Nephron progenitor cell (in vitro differentiated cells): ENCODE data around the gene ARL8B.

ENCODE experiments used
- DNase-seq: peaks from one replicate; pipeline ENCODE4 v3.0.0; 2021
- H3K27ac Mint-ChIP-seq: 2 replicates; pipeline ENCODE4 v1.8.0; 2021; ENCODE audit warnings: mild to moderate bottlenecking, moderate library complexity, mixed read lengths
- H3K27me3 Mint-ChIP-seq: 2 replicates; pipeline ENCODE4 v1.8.0; 2021; ENCODE audit warnings: mild to moderate bottlenecking, low read depth, mixed read lengths; ENCODE audit not compliant: poor library complexity
- H3K36me3 Mint-ChIP-seq: 2 replicates; pipeline ENCODE4 v1.8.0; 2021; ENCODE audit warnings: low read depth, mixed read lengths
- H3K4me1 Mint-ChIP-seq: 2 replicates; pipeline ENCODE4 v1.8.0; 2021; ENCODE audit warnings: mixed read lengths
- H3K4me3 Mint-ChIP-seq: 2 replicates; pipeline ENCODE4 v1.8.0; 2021; ENCODE audit warnings: mild to moderate bottlenecking, moderate library complexity, mixed read lengths
- H3K9me3 Mint-ChIP-seq: 2 replicates; pipeline ENCODE4 v1.8.0; 2021; ENCODE audit warnings: mild to moderate bottlenecking, moderate library complexity, mixed read lengths
- TF ChIP-seq, protein P1 (sequence below): fragments of 200-600 bp; sonication (generic); IDR thresholded peaks from 2 replicates; pipeline ENCODE4 v1.5.0; 2021; ENCODE audit warnings: antibody characterized with exemption

ARL8B gene

GRCh38 chr3:5192571-5193365 is 70.7 kb downstream of the ARL8B start:
- H3K36me3 Mint-ChIP-seq: peaks cover 60% of the 10 kb centered on the region
- DNase-seq: no peak
- TF ChIP-seq, protein P1, sequence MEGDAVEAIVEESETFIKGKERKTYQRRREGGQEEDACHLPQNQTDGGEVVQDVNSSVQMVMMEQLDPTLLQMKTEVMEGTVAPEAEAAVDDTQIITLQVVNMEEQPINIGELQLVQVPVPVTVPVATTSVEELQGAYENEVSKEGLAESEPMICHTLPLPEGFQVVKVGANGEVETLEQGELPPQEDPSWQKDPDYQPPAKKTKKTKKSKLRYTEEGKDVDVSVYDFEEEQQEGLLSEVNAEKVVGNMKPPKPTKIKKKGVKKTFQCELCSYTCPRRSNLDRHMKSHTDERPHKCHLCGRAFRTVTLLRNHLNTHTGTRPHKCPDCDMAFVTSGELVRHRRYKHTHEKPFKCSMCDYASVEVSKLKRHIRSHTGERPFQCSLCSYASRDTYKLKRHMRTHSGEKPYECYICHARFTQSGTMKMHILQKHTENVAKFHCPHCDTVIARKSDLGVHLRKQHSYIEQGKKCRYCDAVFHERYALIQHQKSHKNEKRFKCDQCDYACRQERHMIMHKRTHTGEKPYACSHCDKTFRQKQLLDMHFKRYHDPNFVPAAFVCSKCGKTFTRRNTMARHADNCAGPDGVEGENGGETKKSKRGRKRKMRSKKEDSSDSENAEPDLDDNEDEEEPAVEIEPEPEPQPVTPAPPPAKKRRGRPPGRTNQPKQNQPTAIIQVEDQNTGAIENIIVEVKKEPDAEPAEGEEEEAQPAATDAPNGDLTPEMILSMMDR: no peak
- no peaks in the 10 kb centered on the region for H3K9me3 Mint-ChIP-seq
- peak overlapping the region; percentile 30 for H3K27ac Mint-ChIP-seq
- no peak overlapping the region for H3K4me3 Mint-ChIP-seq
- peaks cover 50% of the 10 kb centered on the region for H3K4me1 Mint-ChIP-seq
- no peaks in the 10 kb centered on the region for H3K27me3 Mint-ChIP-seq

DNA sequence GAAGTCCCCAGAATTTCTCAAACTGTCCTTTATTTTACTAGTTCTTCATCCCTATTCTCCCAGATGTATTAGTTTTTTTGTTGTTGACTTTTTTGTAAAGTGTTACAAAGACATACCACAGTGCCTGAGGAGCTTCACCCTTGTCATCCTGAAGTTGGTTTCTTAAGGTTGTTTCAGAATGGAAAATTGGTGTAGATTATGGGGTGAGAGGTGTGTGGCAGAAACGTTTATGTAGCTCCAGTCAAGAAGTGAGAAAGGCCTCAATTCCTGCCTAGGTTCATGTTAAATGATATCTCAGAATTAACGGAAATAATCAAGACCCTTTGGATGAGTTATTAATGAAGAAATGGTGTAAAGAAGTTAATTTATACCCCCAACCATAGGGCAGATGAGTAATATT is 72.2 kb downstream of the ARL8B start:
- peaks cover 40% of the 10 kb centered on the region for H3K4me1 Mint-ChIP-seq

DNA sequence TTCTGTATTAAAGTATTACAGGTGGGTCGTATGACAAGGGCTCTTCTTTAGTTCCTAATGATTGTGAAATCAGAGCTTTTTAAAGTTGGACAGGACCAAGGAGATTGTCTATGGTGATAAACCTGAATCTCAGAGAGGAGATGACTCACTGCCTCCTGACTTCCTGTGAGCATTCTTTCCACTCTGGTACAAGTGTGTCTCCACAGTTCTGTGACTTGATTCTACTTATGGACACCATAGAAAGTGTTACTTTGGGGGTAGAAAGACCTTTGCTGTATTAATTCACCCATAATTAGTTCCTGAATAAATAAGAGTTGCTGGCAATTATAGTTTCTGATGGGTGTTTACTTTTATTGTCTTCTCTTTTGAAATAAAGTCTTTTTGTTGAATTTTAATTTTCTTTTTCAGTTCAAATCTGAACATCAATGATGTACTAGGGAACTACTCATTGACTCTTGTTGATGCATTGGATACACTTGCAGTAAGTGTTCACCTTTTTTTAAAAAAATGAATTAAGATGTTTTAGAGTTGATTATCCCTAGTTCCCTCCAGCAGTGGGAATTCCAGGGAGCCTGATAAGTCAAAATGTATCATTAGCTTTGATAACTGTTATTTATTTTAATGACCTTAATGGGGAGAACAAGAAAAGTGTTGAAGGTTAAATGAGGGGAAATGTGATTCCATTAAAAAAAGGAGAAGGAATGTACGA is 72.9 kb downstream of the ARL8B start:
- peaks cover 69% of the 10 kb centered on the region for H3K36me3 Mint-ChIP-seq
- no peaks in the 10 kb centered on the region for H3K27me3 Mint-ChIP-seq
- H3K4me1 Mint-ChIP-seq: peaks cover 36% of the 10 kb centered on the region
- H3K4me3 Mint-ChIP-seq: no peak overlapping the region
- no peak overlapping the region for H3K27ac Mint-ChIP-seq
- H3K9me3 Mint-ChIP-seq: no peaks in the 10 kb centered on the region
- no peak for DNase-seq
- TF ChIP-seq, protein P1: no peak

More for the DNA sequence above, 72.2 kb downstream of the ARL8B start:
- Mint-ChIP-seq H3K36me3 (peaks cover 70% of the 10 kb centered on the region), H3K9me3 (no peaks in the 10 kb centered on the region), H3K27me3 (no peaks in the 10 kb centered on the region), H3K4me3 (no peak overlapping the region), H3K27ac (no peak overlapping the region)
- TF ChIP-seq, protein P1: no peak
- no peak for DNase-seq

DNA sequence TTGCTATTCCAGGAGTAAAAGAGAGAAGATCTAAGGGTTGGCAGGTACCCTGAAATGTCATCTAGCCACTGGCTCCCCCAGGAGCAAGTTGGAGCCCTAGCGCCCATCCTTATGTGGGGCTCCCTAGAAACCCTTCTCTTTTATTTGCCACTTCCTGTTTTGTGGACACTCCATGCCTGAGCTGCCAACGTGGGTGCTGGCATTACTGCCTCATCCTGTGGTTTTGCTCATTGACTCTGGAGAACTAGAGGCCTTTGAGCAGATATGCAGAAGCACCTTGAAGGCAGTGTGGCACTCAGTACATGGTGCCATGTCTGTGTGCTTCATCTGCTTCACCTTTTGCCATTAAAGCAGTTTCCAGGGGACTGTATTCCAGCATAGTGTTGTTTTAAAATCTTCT is 73.5 kb downstream of the ARL8B start:
- no peak for DNase-seq
- Mint-ChIP-seq H3K4me3 (no peak overlapping the region), H3K4me1 (peaks cover 29% of the 10 kb centered on the region), H3K27me3 (no peaks in the 10 kb centered on the region), H3K27ac (no peak overlapping the region), H3K9me3 (no peaks in the 10 kb centered on the region), H3K36me3 (peaks cover 69% of the 10 kb centered on the region)
- TF ChIP-seq, protein P1: no peak

DNA sequence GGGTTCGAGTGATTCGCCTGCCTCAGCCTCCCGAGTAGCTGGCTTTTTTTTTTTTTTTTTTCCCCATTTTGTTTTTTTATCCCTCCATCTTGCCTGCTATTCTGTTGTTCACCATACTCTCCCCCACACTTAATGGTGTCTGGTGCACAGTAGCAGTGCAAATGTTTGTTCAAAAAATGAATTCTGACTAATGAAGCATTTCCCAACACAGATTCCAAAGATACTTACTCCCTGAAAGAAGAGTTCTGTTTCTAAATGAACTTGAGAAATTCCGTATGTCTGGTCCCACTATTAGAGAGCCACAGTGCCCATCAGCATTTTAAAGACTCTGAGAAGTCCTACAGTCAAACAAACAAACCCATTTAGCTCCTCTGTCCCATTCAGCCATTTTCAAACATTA is 74.9 kb downstream of the ARL8B start:
- DNase-seq: no peak
- no peaks in the 10 kb centered on the region for H3K27me3 Mint-ChIP-seq
- TF ChIP-seq, protein P1: no peak
- H3K27ac Mint-ChIP-seq: peak overlapping the region; percentile 28
- H3K4me3 Mint-ChIP-seq: no peak overlapping the region
- H3K4me1 Mint-ChIP-seq: peaks cover 22% of the 10 kb centered on the region
- H3K36me3 Mint-ChIP-seq: peaks cover 69% of the 10 kb centered on the region
- no peaks in the 10 kb centered on the region for H3K9me3 Mint-ChIP-seq
